ENCODE data around the gene KCNMB1. TPM values are rescaled to one million over a fixed set of nuclear protein-coding genes. Genes with fewer than 3 reads are reported as not detected.

KCNMB1 gene
- total RNA-seq, 4 donors from 2014 or later: 0.07 to 0.09 TPM; not detected in 2

DNA sequence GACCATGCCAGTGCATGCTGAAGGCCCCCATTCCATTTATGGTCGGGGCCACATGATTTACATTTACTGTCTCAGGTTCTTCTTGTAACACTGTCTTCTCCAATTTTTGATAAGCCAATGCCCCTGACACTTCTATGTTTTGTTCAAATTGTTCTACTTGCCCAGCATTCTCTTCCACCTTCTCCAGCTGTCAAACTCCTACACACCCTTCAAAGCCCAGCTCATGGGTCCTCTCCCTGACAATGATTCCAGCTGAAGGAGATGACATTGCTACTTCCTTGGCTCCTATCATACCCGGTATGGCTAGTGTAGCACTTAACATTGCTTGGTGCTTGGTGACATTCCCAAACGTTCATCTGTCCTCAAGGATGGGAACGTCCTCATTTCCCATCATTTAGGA is 41.1 kb upstream of the KCNMB1 start:
- no peak for ATAC-seq
- intact Hi-C loops (cut with DNase I; ENCODE audit: low total_unique reads): no loop called here
- in situ Hi-C loops (cut with MboI; ENCODE audit: low sequenced_read_pairs in 4 of 4): loop anchor here (10.0 to 25.0 kb wide), 2 partner anchors 195 to 907 kb away; no protein-coding TSS in a partner anchor
- Histone ChIP-seq H3K9me3 (no peaks in the 10 kb centered on the region), H3K27ac (no peak overlapping the region), H3K36me3 (no peaks in the 10 kb centered on the region), H3K27me3 (peaks cover 0 to 2% (median 0%) of the 10 kb centered on the region in 3 donors), H3K4me3 (no peak overlapping the region), H3K4me1 (no peaks in the 10 kb centered on the region)
- TF ChIP-seq, protein P1, sequence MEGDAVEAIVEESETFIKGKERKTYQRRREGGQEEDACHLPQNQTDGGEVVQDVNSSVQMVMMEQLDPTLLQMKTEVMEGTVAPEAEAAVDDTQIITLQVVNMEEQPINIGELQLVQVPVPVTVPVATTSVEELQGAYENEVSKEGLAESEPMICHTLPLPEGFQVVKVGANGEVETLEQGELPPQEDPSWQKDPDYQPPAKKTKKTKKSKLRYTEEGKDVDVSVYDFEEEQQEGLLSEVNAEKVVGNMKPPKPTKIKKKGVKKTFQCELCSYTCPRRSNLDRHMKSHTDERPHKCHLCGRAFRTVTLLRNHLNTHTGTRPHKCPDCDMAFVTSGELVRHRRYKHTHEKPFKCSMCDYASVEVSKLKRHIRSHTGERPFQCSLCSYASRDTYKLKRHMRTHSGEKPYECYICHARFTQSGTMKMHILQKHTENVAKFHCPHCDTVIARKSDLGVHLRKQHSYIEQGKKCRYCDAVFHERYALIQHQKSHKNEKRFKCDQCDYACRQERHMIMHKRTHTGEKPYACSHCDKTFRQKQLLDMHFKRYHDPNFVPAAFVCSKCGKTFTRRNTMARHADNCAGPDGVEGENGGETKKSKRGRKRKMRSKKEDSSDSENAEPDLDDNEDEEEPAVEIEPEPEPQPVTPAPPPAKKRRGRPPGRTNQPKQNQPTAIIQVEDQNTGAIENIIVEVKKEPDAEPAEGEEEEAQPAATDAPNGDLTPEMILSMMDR (IDR thresholded peaks at IDR 0.05 in 4 of 5, conservative IDR thresholded peaks at IDR 0.05 in 1 of 5): no peak
- TF ChIP-seq POLR2A (IDR thresholded peaks at IDR 0.05): no peak
- DNase-seq: no peak

DNA sequence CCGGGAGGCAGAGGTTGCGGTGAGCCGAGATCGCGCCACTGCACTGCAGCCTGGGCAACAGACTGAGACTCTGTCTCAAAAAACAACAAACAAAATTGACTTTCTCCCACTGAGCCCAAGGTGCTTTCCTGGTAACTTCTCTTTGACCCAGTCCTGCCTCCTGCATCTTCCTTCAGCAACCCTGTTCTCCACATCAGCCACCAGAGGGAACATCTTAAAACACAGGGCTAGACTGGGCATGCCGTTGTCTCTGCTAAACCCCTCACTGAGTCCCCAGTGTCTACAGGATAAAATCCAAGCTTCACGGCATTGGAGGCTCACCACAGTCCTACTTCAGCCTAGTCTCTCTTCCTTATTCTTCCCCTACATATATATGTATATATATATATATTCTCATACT is 39.8 kb upstream of the KCNMB1 start:
- intact Hi-C loops (cut with DNase I; ENCODE audit: low total_unique reads) (no loop called here), in situ Hi-C loops (cut with MboI; ENCODE audit: low sequenced_read_pairs in 4 of 4) (loop anchor here in 2 of 4 donors (10.0 to 25.0 kb wide), 2 partner anchors 204 to 908 kb away; no protein-coding TSS in a partner anchor)
- no peak for DNase-seq
- H3K27me3 ChIP-seq: peaks cover 0 to 2% (median 0%) of the 10 kb centered on the region in 3 donors
- no peak overlapping the region for H3K4me3 ChIP-seq
- TF ChIP-seq, protein P1 (IDR thresholded peaks at IDR 0.05 in 4 of 5, conservative IDR thresholded peaks at IDR 0.05 in 1 of 5): no peak
- no peak for TF ChIP-seq POLR2A (IDR thresholded peaks at IDR 0.05)
- H3K36me3 ChIP-seq: no peaks in the 10 kb centered on the region
- no peaks in the 10 kb centered on the region for H3K9me3 ChIP-seq
- no peak overlapping the region for H3K27ac ChIP-seq
- H3K4me1 ChIP-seq: no peaks in the 10 kb centered on the region
- ATAC-seq: no peak

DNA sequence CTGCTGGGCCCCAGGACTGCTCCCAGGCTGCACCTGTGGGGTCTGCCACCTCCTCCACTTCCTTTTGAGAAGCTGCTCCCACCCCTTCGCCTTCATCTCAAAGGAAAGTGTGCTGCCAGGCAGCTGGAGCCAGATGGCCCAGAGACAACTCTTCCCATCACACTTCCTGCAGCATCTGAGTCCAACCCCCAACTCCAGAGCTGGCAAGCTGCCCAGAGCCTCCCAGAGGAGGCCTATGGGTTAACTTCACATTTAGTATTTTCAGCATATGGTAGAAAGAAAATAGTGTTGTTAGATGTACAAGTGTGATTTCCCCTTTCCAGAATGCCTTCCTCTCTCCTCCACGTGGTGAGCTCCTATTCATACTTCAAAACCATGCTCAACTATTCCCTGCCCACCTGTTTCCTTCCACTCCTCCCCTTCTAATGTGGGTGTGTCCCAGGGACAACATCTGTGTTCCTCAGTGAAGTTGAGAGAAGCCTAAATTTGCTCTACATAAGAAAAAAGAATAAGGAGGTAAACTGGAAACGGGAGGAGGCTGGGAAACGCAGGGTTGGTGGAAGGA is 38.6 kb upstream of the KCNMB1 start:
- DNase-seq (no peak), ATAC-seq (no peak)
- TF ChIP-seq POLR2A (IDR thresholded peaks at IDR 0.05): no peak
- TF ChIP-seq, protein P1 (IDR thresholded peaks at IDR 0.05 in 4 of 5, conservative IDR thresholded peaks at IDR 0.05 in 1 of 5): no peak
- in situ Hi-C loops (cut with MboI; ENCODE audit: low sequenced_read_pairs in 4 of 4): loop anchor here in 2 of 4 donors (10.0 to 25.0 kb wide), 2 partner anchors 203 to 910 kb away; no protein-coding TSS in a partner anchor
- Histone ChIP-seq H3K27me3 (peaks cover 0 to 2% (median 0%) of the 10 kb centered on the region in 3 donors), H3K9me3 (no peaks in the 10 kb centered on the region), H3K36me3 (no peaks in the 10 kb centered on the region), H3K4me1 (no peaks in the 10 kb centered on the region), H3K4me3 (no peak overlapping the region), H3K27ac (no peak overlapping the region)
- intact Hi-C loops (cut with DNase I; ENCODE audit: low total_unique reads): no loop called here

DNA sequence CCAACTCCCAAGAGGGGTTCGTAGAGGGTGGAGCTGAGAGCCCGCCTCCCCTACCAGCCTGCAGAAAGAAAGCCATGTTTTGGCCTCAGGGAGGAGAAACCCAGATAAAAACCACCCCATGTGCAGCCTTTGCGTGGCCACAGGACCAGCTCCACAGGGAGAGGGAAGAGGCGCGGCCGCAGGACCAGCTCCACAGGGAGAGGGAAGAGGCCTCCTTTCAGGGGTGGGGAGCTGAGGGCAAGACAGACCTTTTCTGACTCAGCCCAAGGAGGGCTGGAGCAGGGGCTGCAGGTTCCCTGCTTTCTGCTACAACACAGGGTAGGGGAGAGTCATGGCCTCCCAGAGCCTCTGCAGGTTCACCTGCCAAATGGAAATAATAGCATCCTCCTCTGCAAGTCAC is 37.6 kb upstream of the KCNMB1 start:
- DNase-seq (no peak), ATAC-seq (no peak)
- H3K9me3 ChIP-seq: no peaks in the 10 kb centered on the region
- H3K27me3 ChIP-seq: peaks cover 0 to 2% (median 0%) of the 10 kb centered on the region in 3 donors
- no peaks in the 10 kb centered on the region for H3K4me1 ChIP-seq
- intact Hi-C loops (cut with DNase I; ENCODE audit: low total_unique reads): no loop called here
- H3K4me3 ChIP-seq: no peak overlapping the region
- in situ Hi-C loops (cut with MboI; ENCODE audit: low sequenced_read_pairs in 4 of 4): loop anchor here in 2 of 4 donors (10.0 to 25.0 kb wide), 2 partner anchors 202 to 911 kb away; no protein-coding TSS in a partner anchor
- TF ChIP-seq POLR2A (IDR thresholded peaks at IDR 0.05): no peak
- TF ChIP-seq, protein P1 (IDR thresholded peaks at IDR 0.05 in 4 of 5, conservative IDR thresholded peaks at IDR 0.05 in 1 of 5): no peak
- no peak overlapping the region for H3K27ac ChIP-seq
- H3K36me3 ChIP-seq: no peaks in the 10 kb centered on the region
